Mucosa of descending colon (tissue), 3 donors: ENCODE measurements around the gene NUDCD3. TPM values are rescaled to one million over a fixed set of nuclear protein-coding genes. Genes with fewer than 3 reads are reported as not detected.

Experiments
- ATAC-seq: fragments of 200-7000 bp; cut with Tn5 transposase; one replicate; pipeline ENCODE4 v1.9.1; 2020; ENCODE audit warnings: mild to moderate bottlenecking, moderate library complexity
- DNase-seq, 3 donors: peaks; one replicate each; pipeline ENCODE4 v3.0.0-alpha.2; 2020
- H3K36me3 ChIP-seq: fragments of 200-600 bp; one replicate; pipeline ENCODE4 v1.8.0; 2021; ENCODE audit warnings: low read depth, mild to moderate bottlenecking
- H3K4me1 ChIP-seq: fragments of 200-600 bp; one replicate; pipeline ENCODE4 v1.8.0; 2021; ENCODE audit warnings: low read depth, mild to moderate bottlenecking
- H3K4me3 ChIP-seq: fragments of 200-600 bp; one replicate; pipeline ENCODE4 v1.8.0; 2021; ENCODE audit warnings: mild to moderate bottlenecking
- H3K9me3 ChIP-seq: fragments of 200-600 bp; one replicate; pipeline ENCODE4 v1.8.0; 2021; ENCODE audit warnings: mild to moderate bottlenecking
- CTCF ChIP-seq: fragments of 200-600 bp; IDR thresholded peaks from one replicate; pipeline ENCODE4 v1.8.0; 2022; ENCODE audit warnings: antibody characterized with exemption, mild to moderate bottlenecking
- intact Hi-C, 2 donors: fragments of 100-400 bp; cut with DNase I in 1 of 2; cut with micrococcal nuclease in 1 of 2; formaldehyde crosslinking; loops; one replicate each; pipeline versions ENCODE4 v1.11.0 to v1.11.1; 2022; cut with DNase I, micrococcal nuclease
- total RNA-seq, 3 donors: library from RNA; stranded (reverse); fragmentation: NEBNext Ultra II Directional in 2 of 3; extraction: Animal tissue kit (Norgen Biotek cat#: 25700) in 2 of 3; gene quantifications; one replicate each; pipeline versions ENCODE4 v1.2.1 to v1.2.4, GENCODE V29; 2021 to 2023
- donor health status: DM: no; HTN: no; CAD: no; lungs with moderate emphysema.
- donor health status: DM: no; HTN: no; CAD: no.
- donor health status: DM: no; HTN: yes; CAD: no.

NUDCD3 gene
- total RNA-seq, 3 donors from 2014 or later: 66.3 to 108 (median 76.0) TPM

- intact Hi-C loops: no loop called here
- peaks cover 4% of the 10 kb centered on the region for H3K36me3 ChIP-seq
- no peak for ATAC-seq
- no peak overlapping the region for H3K4me3 ChIP-seq
- H3K4me1 ChIP-seq: no peaks in the 10 kb centered on the region
- H3K9me3 ChIP-seq: no peaks in the 10 kb centered on the region
- no peak for DNase-seq
- no peak for TF ChIP-seq CTCF
Measured at GRCh38 chr7:44383566-44383965, 106.9 kb downstream of the NUDCD3 start.

GRCh38 chr7:44382459-44383265 is 107.8 kb downstream of the NUDCD3 start:
- Histone ChIP-seq H3K4me1 (no peaks in the 10 kb centered on the region), H3K4me3 (no peak overlapping the region), H3K9me3 (no peaks in the 10 kb centered on the region), H3K36me3 (peaks cover 4% of the 10 kb centered on the region)
- TF ChIP-seq CTCF: no peak
- ATAC-seq (no peak), DNase-seq (no peak)
- intact Hi-C loops: no loop called here

DNA sequence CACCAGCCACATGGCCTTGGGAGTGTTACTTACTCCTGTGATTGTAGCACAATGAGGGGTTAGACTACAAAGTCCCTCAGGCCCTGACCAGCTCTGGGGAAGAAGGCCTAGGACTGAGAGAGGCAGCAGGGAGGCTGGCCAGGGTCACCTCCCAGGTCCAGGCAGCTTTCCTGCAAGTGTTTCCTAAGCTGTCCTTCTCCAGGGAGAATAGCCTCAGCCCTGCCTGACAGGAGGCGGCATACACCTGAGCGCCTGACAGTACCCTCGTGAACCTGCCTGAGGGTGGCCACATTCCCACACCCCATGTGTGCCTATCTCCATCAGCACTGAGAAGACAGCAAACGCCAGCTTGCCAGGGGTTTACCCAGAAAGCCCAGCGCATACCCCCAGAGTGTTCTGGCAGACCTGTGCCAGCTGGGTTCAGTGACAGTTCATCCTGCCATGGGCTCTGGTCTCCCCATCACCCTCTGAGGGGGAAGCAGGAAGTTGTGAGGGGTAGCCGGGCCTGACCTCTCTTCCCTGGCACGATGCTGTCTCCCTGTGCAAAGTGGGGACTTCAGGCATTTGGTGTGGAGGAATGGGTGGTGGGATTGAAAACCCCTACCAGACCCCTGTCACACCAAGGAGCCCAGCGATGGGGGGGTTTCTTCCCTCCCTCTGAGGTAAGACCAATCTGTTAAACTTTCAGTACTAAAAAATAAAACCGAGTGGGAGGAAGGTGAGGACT is 108.8 kb downstream of the NUDCD3 start:
- Histone ChIP-seq H3K9me3 (no peaks in the 10 kb centered on the region), H3K36me3 (no peaks in the 10 kb centered on the region), H3K4me3 (no peak overlapping the region), H3K4me1 (no peaks in the 10 kb centered on the region)
- intact Hi-C loops: no loop called here
- no peak for TF ChIP-seq CTCF
- no peak for ATAC-seq
- DNase-seq: no peak

DNA sequence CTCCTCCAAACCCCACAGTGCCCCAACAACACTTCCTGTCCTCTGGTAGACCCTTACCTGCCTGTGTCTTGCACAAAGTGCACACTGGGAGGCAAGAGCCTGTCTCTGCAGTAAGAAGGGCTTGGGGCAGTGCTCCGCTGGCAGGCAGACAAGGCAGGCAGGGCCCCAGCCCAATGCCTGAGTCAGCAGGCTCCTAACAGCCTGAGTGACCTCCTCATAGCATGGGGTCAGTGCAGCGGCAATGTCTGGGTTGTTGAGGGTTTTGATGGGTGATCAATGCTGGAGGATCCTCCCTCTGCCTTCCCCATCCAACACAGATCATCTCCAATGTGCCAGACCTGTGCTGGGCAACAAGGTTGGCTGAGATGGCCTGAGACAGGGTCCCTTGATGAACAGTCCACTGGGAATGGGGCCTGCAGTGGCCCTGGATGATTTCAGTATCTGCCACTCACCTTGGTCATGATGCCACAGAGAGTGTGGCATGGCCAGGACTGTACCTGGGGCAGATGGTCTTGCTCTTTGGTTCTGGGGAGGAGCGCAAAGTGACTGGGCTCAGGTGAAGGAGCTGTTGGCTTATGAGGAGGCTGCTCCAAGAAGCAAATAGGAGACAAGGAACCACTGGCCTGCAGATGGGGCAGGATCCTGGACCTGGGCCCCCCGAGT is 109.5 kb downstream of the NUDCD3 start:
- ATAC-seq (no peak), DNase-seq (no peak)
- intact Hi-C loops: no loop called here
- TF ChIP-seq CTCF: no peak
- Histone ChIP-seq H3K4me1 (no peaks in the 10 kb centered on the region), H3K9me3 (no peaks in the 10 kb centered on the region), H3K4me3 (no peak overlapping the region), H3K36me3 (no peaks in the 10 kb centered on the region)

- Histone ChIP-seq H3K4me3 (no peak overlapping the region), H3K36me3 (no peaks in the 10 kb centered on the region), H3K4me1 (no peaks in the 10 kb centered on the region), H3K9me3 (no peaks in the 10 kb centered on the region)
- intact Hi-C loops: no loop called here
- no peak for TF ChIP-seq CTCF
- DNase-seq (no peak), ATAC-seq (no peak)
Measured at GRCh38 chr7:44380189-44380830, 110.1 kb downstream of the NUDCD3 start.
